H1 (cell line): ENCODE results near the gene USP7. TPM values are rescaled to one million over a fixed set of nuclear protein-coding genes. Genes with fewer than 3 reads are reported as not detected.

Source experiments
- CTCF ChIA-PET: fragments of 300-600 bp; sonication (Branson Sonifier 250); formaldehyde crosslinking; loops from one replicate; lab custom pipeline; 2021; ENCODE audit not compliant: partially characterized antibody; lab: Charles Lee
- POLR2A ChIA-PET: fragments of 300-600 bp; sonication (Branson Sonifier 250); formaldehyde crosslinking; loops from one replicate; lab custom pipeline; 2021; ENCODE audit warnings: inconsistent platforms; ENCODE audit not compliant: partially characterized antibody; lab: Charles Lee
- DNase-seq, 2 experiments: peaks; one replicate each; pipeline versions ENCODE4 v3.0.0 to v3.0.0-alpha.2; 2010 to 2022; ENCODE audit warnings: low spot score in 2 of 2, low read depth in 1 of 2, mixed read lengths in 1 of 2
- FAIRE-seq: peaks from 2 replicates; lab custom pipeline; 2011; peaks lifted over from hg19 to GRCh38; lab: Jason Lieb, UNC
- H2AFZ ChIP-seq: 2 replicates; pipeline ENCODE4 v1.8.1; 2012; ENCODE audit warnings: low read length, inconsistent platforms
- H2AK5ac ChIP-seq: 2 replicates; pipeline ENCODE4 v1.6.1; 2013; ENCODE audit warnings: low read depth, low read length
- H2BK120ac ChIP-seq: replicated peaks from 2 replicates; pipeline ENCODE3; 2013; ENCODE audit warnings: low read depth, low read length, inconsistent platforms
- H2BK12ac ChIP-seq: 2 replicates; pipeline ENCODE4 v1.6.1; 2013; ENCODE audit warnings: low read depth, low read length
- H2BK15ac ChIP-seq: 2 replicates; pipeline ENCODE4 v1.6.1; 2013; ENCODE audit warnings: low read length
- H2BK20ac ChIP-seq: 2 replicates; pipeline ENCODE4 v1.6.1; 2013; ENCODE audit warnings: low read length
- H2BK5ac ChIP-seq: 2 replicates; pipeline ENCODE4 v1.6.1; 2013; ENCODE audit warnings: low read depth, low read length
- H3K14ac ChIP-seq: 2 replicates; pipeline ENCODE4 v1.6.1; 2013; ENCODE audit warnings: inconsistent platforms; ENCODE audit not compliant: insufficient read length
- H3K18ac ChIP-seq: 2 replicates; pipeline ENCODE4 v1.6.1; 2013; ENCODE audit warnings: low read length; ENCODE audit errors: extremely low read depth
- H3K23ac ChIP-seq: 2 replicates; pipeline ENCODE4 v1.6.1; 2013; ENCODE audit warnings: inconsistent platforms; ENCODE audit not compliant: insufficient read length
- H3K23me2 ChIP-seq: 2 replicates; pipeline ENCODE4 v1.6.1; 2013; ENCODE audit warnings: low read depth, low read length
- H3K27ac ChIP-seq: 2 replicates; pipeline ENCODE4 v1.6.1; 2011; ENCODE audit warnings: low read depth, low read length, inconsistent platforms
- H3K27me3 ChIP-seq, 4 experiments: replicated peaks in 1 of 4; 1 replicate in 1 of 4; 2 replicates in 3 of 4; pipeline versions ENCODE4 v1.6.1 to v1.8.1; 2011 to 2013; ENCODE audit warnings: low read length in 3 of 4, mild to moderate bottlenecking in 3 of 4, inconsistent platforms in 2 of 4, mixed read lengths in 2 of 4, moderate library complexity in 1 of 4; ENCODE audit not compliant: control insufficient read depth in 3 of 4, insufficient read depth in 3 of 4; ENCODE audit errors: extremely low read depth in 1 of 4
- H3K36me3 ChIP-seq, 4 experiments: 2 replicates each; pipeline versions ENCODE4 v1.6.1 to v1.8.1; 2011 to 2013; ENCODE audit warnings: mild to moderate bottlenecking in 4 of 4, low read length in 3 of 4, moderate library complexity in 2 of 4, control low read depth in 1 of 4, inconsistent platforms in 1 of 4; ENCODE audit not compliant: insufficient read depth in 4 of 4, control insufficient read depth in 2 of 4
- H3K4ac ChIP-seq: replicated peaks from 2 replicates; pipeline ENCODE3; 2013; ENCODE audit warnings: low read length, low read depth, mixed read lengths, inconsistent platforms; ENCODE audit not compliant: insufficient read length
- H3K4me1 ChIP-seq, 4 experiments: replicated peaks in 1 of 4; 1 replicate in 1 of 4; 2 replicates in 3 of 4; pipeline versions ENCODE4 v1.6.1 to v1.8.1; 2011 to 2013; ENCODE audit warnings: low read length in 3 of 4, inconsistent platforms in 2 of 4, mixed read lengths in 1 of 4; ENCODE audit not compliant: insufficient read depth in 4 of 4, control insufficient read depth in 3 of 4
- H3K4me2 ChIP-seq, 2 experiments: 2 replicates each; pipeline versions ENCODE4 v1.6.1 to v1.8.1; 2011 to 2013; ENCODE audit warnings: low read depth in 2 of 2, low read length in 2 of 2, control low read depth in 1 of 2, inconsistent platforms in 1 of 2, mild to moderate bottlenecking in 1 of 2; ENCODE audit not compliant: insufficient read depth in 1 of 2
- H3K4me3 ChIP-seq, 4 experiments: fragments of 200-600, 300-600 bp in 1 of 4; sonication (generic), shearing (Covaris generic), sonication (Bioruptor Twin) in 1 of 4; 2 replicates each; pipeline versions ENCODE4 v1.5.1 to v1.8.1; 2011 to 2016; ENCODE audit warnings: low read length in 4 of 4, low read depth in 3 of 4, control low read depth in 2 of 4, inconsistent platforms in 2 of 4, mild to moderate bottlenecking in 2 of 4, mixed read lengths in 1 of 4, moderate library complexity in 1 of 4; ENCODE audit not compliant: insufficient read depth in 2 of 4; ENCODE audit errors: extremely low read depth in 1 of 4
- H3K56ac ChIP-seq: replicated peaks from 2 replicates; pipeline ENCODE3; 2013; ENCODE audit warnings: low read depth, mild to moderate bottlenecking, mixed read lengths, low read length, inconsistent platforms; ENCODE audit not compliant: insufficient read length
- H3K79me1 ChIP-seq: 2 replicates; pipeline ENCODE4 v1.6.1; 2013; ENCODE audit warnings: low read depth, low read length, control low read depth
- H3K79me2 ChIP-seq, 2 experiments: 2 replicates each; pipeline versions ENCODE4 v1.6.1 to v1.8.1; 2012 to 2013; ENCODE audit warnings: low read length in 2 of 2, mild to moderate bottlenecking in 2 of 2, inconsistent platforms in 1 of 2; ENCODE audit not compliant: insufficient read depth in 2 of 2, control insufficient read depth in 1 of 2
- H3K9ac ChIP-seq, 4 experiments: replicated peaks in 1 of 4; 1 replicate in 1 of 4; 2 replicates in 3 of 4; pipeline versions ENCODE4 v1.6.1 to v1.8.1; 2011 to 2013; ENCODE audit warnings: low read depth in 3 of 4, low read length in 3 of 4, control low read depth in 2 of 4, mild to moderate bottlenecking in 2 of 4, moderate library complexity in 2 of 4, inconsistent platforms in 1 of 4; ENCODE audit errors: extremely low read depth in 1 of 4
- H3K9me3 ChIP-seq, 2 experiments: 2 replicates each; pipeline versions ENCODE4 v1.6.1 to v1.8.1; 2012 to 2013; ENCODE audit warnings: mild to moderate bottlenecking in 2 of 2, moderate library complexity in 2 of 2, control low read depth in 1 of 2, inconsistent platforms in 1 of 2, low read depth in 1 of 2, low read length in 1 of 2, mixed read lengths in 1 of 2; ENCODE audit not compliant: insufficient read depth in 2 of 2
- H4K20me1 ChIP-seq, 2 experiments: replicated peaks in 1 of 2; 2 replicates each; pipeline versions ENCODE3 to v1.8.1; 2011 to 2013; ENCODE audit warnings: inconsistent platforms in 2 of 2, low read length in 2 of 2, mild to moderate bottlenecking in 1 of 2; ENCODE audit not compliant: insufficient read depth in 2 of 2, control insufficient read depth in 1 of 2
- H4K5ac ChIP-seq: 2 replicates; pipeline ENCODE4 v1.6.1; 2013; ENCODE audit warnings: low read length, low read depth, mixed read lengths, inconsistent platforms; ENCODE audit not compliant: insufficient read length
- H4K8ac ChIP-seq: 2 replicates; pipeline ENCODE4 v1.8.0; 2013; ENCODE audit warnings: mild to moderate bottlenecking, moderate library complexity, low read length, inconsistent platforms; ENCODE audit not compliant: insufficient read depth; ENCODE audit errors: extremely low read depth
- H4K91ac ChIP-seq: replicated peaks from 2 replicates; pipeline ENCODE3; 2013; ENCODE audit warnings: low read length, mixed read lengths, inconsistent platforms; ENCODE audit not compliant: insufficient read length
- POLR2AphosphoS5 ChIP-seq: IDR thresholded peaks from 2 replicates; pipeline ENCODE4 v1.6.1; 2011; ENCODE audit warnings: low read depth, low read length
- SIX5 ChIP-seq: IDR thresholded peaks from 2 replicates; pipeline ENCODE4 v1.6.1; 2011; ENCODE audit warnings: mild to moderate bottlenecking, low read depth, low read length
- WGBS, 2 experiments: shearing (Covaris generic) in 1 of 2; methylation state at CpG; one replicate each; pipeline versions ENCODE4 v1.1.6 to v1.1.7; 2013 to 2015; ENCODE audit warnings: low lambda C conversion rate in 2 of 2, mixed read lengths in 2 of 2, inconsistent platforms in 1 of 2, low coverage in 1 of 2, missing lambda C conversion rate in 1 of 2; ENCODE audit not compliant: insufficient replicate concordance in 2 of 2, insufficient coverage in 1 of 2, insufficient read length in 1 of 2; ENCODE audit errors: extremely low coverage in 1 of 2, missing lambda C conversion rate in 1 of 2; 5-methylcytosine and 5-hydroxymethylcytosine counted together
- polyA plus RNA-seq, 7 experiments: library from polyadenylated mRNA; depleted of rRNA in 3 of 7; stranded (reverse) in 5 of 7; unstranded in 2 of 7; fragments of >200 nt in 5 of 7; fragments of 200-250 nt in 2 of 7; gene quantifications; 1 replicate in 5 of 7; 2 replicates in 1 of 7; 4 replicates in 1 of 7; pipeline versions ENCODE4 v1.2.1 to v1.2.3, GENCODE V29; 2011 to 2013; ENCODE audit warnings: missing spikeins in 2 of 7, mixed read lengths in 2 of 7
- total RNA-seq: library from RNA; stranded (reverse); fragmentation: NEBNext Ultra II Directional; extraction: Animal tissue kit (Norgen Biotek cat#: 25700); gene quantifications from 2 replicates; pipeline ENCODE4 v1.2.1, GENCODE V29; 2021

Gene USP7
- total and polyA plus RNA-seq, 2 of the 8 experiments (the other 6 are each of a cell fraction or from before 2014, with no cell fraction given) = 21.3 to 211 TPM

- H2BK20ac ChIP-seq = no peak overlapping the region
- ChIA-PET POLR2A (interaction anchor here (0.6 to 29.1 kb wide), 8 partner anchors 1 to 245 kb away, joined by 3 to 456 read pairs (median 4); partner anchors contain the start of genes CARHSP1 and LITAFD), CTCF (interaction anchor here (0.7 to 1.9 kb wide), 4 partner anchors 8 to 15 kb away, joined by 3 to 6 read pairs (median 4); no protein-coding TSS in a partner anchor)
- 88% methylated on average over 24 of the region's 31 CpGs; no CpG with 5 or more reads in 1 of the 2 experiments for WGBS, 2 experiments
- DNase-seq (no peak), FAIRE-seq (no peak)
- no peak overlapping the region for H3K23ac ChIP-seq
- H3K9ac ChIP-seq = no peak overlapping the region
- H3K79me1 ChIP-seq = peaks cover 37% of the 10 kb centered on the region
- H3K36me3 ChIP-seq = peaks cover 28 to 63% (median 42%) of the 10 kb centered on the region in 4 experiments
- no peak overlapping the region for H3K18ac ChIP-seq
- no peak overlapping the region for H2BK15ac ChIP-seq
- no peak overlapping the region for H2BK12ac ChIP-seq
- peaks cover 43 to 47% of the 10 kb centered on the region in 2 experiments for H4K20me1 ChIP-seq
- peaks cover 4% of the 10 kb centered on the region; the same call in 1 of the 2 replicates for H3K23me2 ChIP-seq
- H2AK5ac ChIP-seq = no peak overlapping the region
- TF ChIP-seq POLR2AphosphoS5 (peak; percentile 39; the same call in 1 of the 2 replicates), SIX5 (no peak)
- H3K56ac ChIP-seq = no peak overlapping the region
- no peak overlapping the region for H2BK5ac ChIP-seq
- no peak overlapping the region for H3K4me3 ChIP-seq
- no peak overlapping the region for H2AFZ ChIP-seq
- no peak overlapping the region for H3K4ac ChIP-seq
- H4K91ac ChIP-seq = no peak overlapping the region
- H3K14ac ChIP-seq = no peak overlapping the region
- no peak overlapping the region for H2BK120ac ChIP-seq
- peaks cover 8 to 30% (median 17%) of the 10 kb centered on the region in 4 experiments for H3K4me1 ChIP-seq
- H3K9me3 ChIP-seq = no peaks in the 10 kb centered on the region
- no peak overlapping the region for H3K27ac ChIP-seq
- no peak overlapping the region for H4K5ac ChIP-seq
- peaks cover 36 to 66% of the 10 kb centered on the region in 2 experiments for H3K79me2 ChIP-seq
- H3K27me3 ChIP-seq = no peaks in the 10 kb centered on the region
- no peak overlapping the region for H3K4me2 ChIP-seq
- H4K8ac ChIP-seq = peak overlapping the region; percentile 48
Measured at GRCh38 chr16:8858994-8859912, 104.5 kb downstream of the USP7 start.
